Vagina (tissue), 2 donors: ENCODE measurements around the gene PYM1.

Experiments used
- POLR2A ChIP-seq, 2 donors: fragments of 450-650 bp; IDR thresholded peaks; one replicate each; pipeline ENCODE4 v1.6.1; 2017; ENCODE audit warnings: antibody characterized with exemption in 2 of 2, mild to moderate bottlenecking in 2 of 2, moderate library complexity in 2 of 2
- POLR2AphosphoS5 ChIP-seq, 2 donors: sonication (generic); formaldehyde crosslinking; IDR thresholded peaks; one replicate each; pipeline ENCODE4 v1.9.0; 2017; ENCODE audit warnings: antibody characterized with exemption in 2 of 2, mild to moderate bottlenecking in 2 of 2, low read depth in 1 of 2; ENCODE audit not compliant: insufficient read depth in 1 of 2
- TF ChIP-seq, protein P1 (sequence below), 3 experiments: fragments of 450-650 bp in 2 of 3; fragments of 200-600 bp in 1 of 3; sonication (generic) in 1 of 3; IDR thresholded peaks; one replicate each; pipeline ENCODE4 v1.5.1; 2017 to 2019; ENCODE audit warnings: antibody characterized with exemption in 3 of 3, mild to moderate bottlenecking in 2 of 3, moderate library complexity in 2 of 3

- TF ChIP-seq POLR2AphosphoS5 (IDR thresholded peaks at IDR 0.05; ENCODE audit: insufficient read depth in 1 of 2, low read depth in 1 of 2) (no peak), POLR2A (IDR thresholded peaks at IDR 0.05) (no peak)
- TF ChIP-seq, protein P1, sequence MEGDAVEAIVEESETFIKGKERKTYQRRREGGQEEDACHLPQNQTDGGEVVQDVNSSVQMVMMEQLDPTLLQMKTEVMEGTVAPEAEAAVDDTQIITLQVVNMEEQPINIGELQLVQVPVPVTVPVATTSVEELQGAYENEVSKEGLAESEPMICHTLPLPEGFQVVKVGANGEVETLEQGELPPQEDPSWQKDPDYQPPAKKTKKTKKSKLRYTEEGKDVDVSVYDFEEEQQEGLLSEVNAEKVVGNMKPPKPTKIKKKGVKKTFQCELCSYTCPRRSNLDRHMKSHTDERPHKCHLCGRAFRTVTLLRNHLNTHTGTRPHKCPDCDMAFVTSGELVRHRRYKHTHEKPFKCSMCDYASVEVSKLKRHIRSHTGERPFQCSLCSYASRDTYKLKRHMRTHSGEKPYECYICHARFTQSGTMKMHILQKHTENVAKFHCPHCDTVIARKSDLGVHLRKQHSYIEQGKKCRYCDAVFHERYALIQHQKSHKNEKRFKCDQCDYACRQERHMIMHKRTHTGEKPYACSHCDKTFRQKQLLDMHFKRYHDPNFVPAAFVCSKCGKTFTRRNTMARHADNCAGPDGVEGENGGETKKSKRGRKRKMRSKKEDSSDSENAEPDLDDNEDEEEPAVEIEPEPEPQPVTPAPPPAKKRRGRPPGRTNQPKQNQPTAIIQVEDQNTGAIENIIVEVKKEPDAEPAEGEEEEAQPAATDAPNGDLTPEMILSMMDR (IDR thresholded peaks at IDR 0.05), result no peak
Observed at GRCh38 chr12:55933799-55934742, 6.4 kb upstream of the PYM1 start.
